Fibroblast of pulmonary artery (primary cell): ENCODE measurements around the gene TMEM132D.

ENCODE experiments used
- DNase-seq: peaks from one replicate; pipeline ENCODE4 v3.0.0-alpha.2; 2010; ENCODE audit warnings: low read depth
- H3K4me3 ChIP-seq: replicated peaks from 2 replicates; pipeline ENCODE4 v1.5.1; 2011; ENCODE audit warnings: low read depth, mild to moderate bottlenecking, control low read depth, low read length, moderate library complexity
- TF ChIP-seq, protein P1 (sequence below): IDR thresholded peaks from 2 replicates; pipeline ENCODE4 v1.5.1; 2011; ENCODE audit warnings: mild to moderate bottlenecking, control low read depth, low read length, inconsistent platforms; ENCODE audit errors: missing control alignments

TMEM132D gene

GRCh38 chr12:129413295-129413694 is 490.5 kb downstream of the TMEM132D start:
- TF ChIP-seq, protein P1, sequence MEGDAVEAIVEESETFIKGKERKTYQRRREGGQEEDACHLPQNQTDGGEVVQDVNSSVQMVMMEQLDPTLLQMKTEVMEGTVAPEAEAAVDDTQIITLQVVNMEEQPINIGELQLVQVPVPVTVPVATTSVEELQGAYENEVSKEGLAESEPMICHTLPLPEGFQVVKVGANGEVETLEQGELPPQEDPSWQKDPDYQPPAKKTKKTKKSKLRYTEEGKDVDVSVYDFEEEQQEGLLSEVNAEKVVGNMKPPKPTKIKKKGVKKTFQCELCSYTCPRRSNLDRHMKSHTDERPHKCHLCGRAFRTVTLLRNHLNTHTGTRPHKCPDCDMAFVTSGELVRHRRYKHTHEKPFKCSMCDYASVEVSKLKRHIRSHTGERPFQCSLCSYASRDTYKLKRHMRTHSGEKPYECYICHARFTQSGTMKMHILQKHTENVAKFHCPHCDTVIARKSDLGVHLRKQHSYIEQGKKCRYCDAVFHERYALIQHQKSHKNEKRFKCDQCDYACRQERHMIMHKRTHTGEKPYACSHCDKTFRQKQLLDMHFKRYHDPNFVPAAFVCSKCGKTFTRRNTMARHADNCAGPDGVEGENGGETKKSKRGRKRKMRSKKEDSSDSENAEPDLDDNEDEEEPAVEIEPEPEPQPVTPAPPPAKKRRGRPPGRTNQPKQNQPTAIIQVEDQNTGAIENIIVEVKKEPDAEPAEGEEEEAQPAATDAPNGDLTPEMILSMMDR, result no peak
- no peak overlapping the region for H3K4me3 ChIP-seq
- DNase-seq, result no peak

DNA sequence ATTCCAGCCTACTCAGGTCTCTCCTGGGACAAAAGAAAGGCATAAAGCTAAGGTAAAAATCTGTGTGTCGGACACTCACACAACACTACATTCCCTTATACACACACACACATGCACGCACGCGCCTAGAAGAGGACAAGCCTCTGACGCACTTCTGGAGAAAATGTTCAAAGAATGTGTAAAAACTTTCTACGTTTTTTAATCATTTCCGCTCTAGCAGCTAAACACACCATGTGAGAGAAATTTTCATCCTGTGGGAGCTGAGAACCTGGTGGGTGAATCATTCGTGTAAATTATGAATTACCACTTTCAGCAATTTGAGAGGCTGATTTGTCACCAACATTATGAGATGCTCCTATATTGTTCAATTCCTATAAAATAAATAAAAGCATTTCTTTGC is 494.5 kb downstream of the TMEM132D start:
- DNase-seq, result no peak
- TF ChIP-seq, protein P1, result no peak
- H3K4me3 ChIP-seq, result no peak overlapping the region

DNA sequence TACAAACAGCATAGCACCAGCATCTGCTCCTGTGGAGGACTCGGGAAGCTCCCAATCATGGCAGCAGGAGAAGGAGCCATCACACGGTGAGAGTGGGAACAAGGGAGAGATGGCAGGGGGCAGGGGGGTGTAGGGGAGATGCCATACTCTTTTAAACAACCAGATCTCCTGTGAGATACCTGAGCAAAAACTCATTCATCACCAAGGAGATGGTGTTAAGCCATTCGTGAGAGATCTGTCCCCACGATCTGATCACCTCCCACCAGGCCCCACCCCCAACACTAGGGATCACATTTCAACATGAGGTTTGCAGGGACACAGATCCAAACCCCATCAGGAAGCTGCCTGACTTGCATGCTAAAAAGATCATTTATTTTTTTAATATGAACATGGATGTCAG is 499.3 kb downstream of the TMEM132D start:
- TF ChIP-seq, protein P1, result no peak
- DNase-seq, result no peak
- no peak overlapping the region for H3K4me3 ChIP-seq

DNA sequence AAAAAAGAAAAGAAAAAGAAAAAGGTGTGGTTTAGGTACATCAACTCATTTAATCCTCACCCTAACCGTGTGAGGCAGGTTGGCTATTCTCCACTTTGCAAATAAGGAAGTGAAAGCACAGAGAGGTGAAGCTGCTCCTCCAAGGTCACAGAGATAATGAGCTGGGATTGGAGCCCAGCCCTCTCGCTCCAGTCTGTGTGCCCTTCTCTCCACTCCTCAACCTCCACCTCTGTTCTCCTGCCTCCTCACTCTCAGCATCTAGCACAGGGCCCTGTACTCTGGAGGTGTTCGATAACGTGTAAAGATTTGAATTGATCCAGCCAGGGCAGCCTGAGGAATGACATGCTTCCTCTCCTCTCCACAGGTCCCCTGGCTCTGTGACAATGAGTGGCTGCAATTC is 502.3 kb downstream of the TMEM132D start:
- H3K4me3 ChIP-seq, result no peak overlapping the region
- TF ChIP-seq, protein P1, result no peak
- DNase-seq, result no peak

GRCh38 chr12:129394177-129394825 is 509.5 kb downstream of the TMEM132D start:
- TF ChIP-seq, protein P1, result no peak
- H3K4me3 ChIP-seq, result no peak overlapping the region
- no peak for DNase-seq

DNA sequence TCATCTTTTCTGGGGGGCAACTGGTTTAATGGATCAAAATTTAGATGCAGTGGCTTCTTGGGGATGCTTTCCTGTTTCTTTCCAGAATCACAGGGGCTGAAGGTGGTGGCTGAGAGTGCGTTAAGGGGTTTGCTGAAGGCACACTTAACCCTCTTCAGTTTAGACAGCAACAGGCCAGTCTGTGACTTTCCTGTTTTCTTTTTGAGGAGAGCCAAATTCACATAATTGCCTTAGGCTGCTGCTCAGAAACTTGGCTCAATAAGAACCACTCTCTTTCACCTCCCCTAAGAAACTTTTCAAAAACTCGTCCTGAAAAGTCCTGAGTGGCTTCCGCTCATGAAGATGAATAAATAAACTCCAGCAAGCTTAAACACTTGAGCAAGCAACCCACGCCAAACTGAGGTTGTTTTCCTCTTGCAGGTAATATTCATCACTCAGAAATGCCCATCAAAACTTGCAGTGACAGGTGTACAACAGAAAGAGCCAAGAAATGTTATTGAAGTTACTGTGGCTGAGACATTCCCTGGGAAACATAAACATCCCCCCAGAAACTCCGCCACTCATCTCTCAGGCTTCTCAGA is 510.4 kb downstream of the TMEM132D start:
- no peak overlapping the region for H3K4me3 ChIP-seq
- TF ChIP-seq, protein P1, result no peak
- no peak for DNase-seq

DNA sequence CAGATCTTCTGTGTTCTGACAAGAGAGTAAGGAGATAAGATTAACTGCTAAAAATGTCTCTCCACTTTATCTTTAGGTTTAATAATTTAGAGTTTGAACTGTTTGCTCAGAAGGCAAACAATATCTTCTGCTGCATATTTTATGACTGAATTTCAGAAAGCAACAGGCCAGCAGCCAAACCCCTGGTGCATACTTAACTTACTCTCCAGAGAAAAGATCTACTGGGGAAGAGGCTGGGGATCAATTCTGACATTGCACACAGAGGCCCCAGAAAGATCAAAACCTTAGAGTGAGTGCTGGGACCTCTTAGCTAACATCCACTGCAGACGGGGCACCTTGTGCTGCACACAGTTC is 518.2 kb downstream of the TMEM132D start:
- no peak for DNase-seq
- H3K4me3 ChIP-seq, result no peak overlapping the region
- TF ChIP-seq, protein P1, result no peak
